HepG2 (cell line): Measurements from ENCODE around the gene REM2. TPM values are rescaled to one million over a fixed set of nuclear protein-coding genes. Genes with fewer than 3 reads are reported as not detected.

ENCODE experiments used
- BCL3 ChIP-seq: sonication (generic); formaldehyde crosslinking; IDR thresholded peaks from 2 replicates; pipeline ENCODE4 v1.5.1; 2020; ENCODE audit warnings: mild to moderate bottlenecking, missing genetic modification reagents, moderate library complexity
- CC2D1A ChIP-seq: sonication (generic); formaldehyde crosslinking; IDR thresholded peaks from 2 replicates; pipeline ENCODE4 v1.8.1; 2023; ENCODE audit warnings: mild to moderate bottlenecking, missing genetic modification reagents
- CSRNP1 ChIP-seq: sonication (generic); formaldehyde crosslinking; IDR thresholded peaks from 2 replicates; pipeline ENCODE4 v1.8.1; 2023; ENCODE audit warnings: mild to moderate bottlenecking, missing genetic modification reagents
- ELF4 ChIP-seq: sonication (generic); formaldehyde crosslinking; IDR thresholded peaks from 2 replicates; pipeline ENCODE4 v1.5.0; 2020; ENCODE audit warnings: missing genetic modification reagents, mild to moderate bottlenecking, moderate library complexity, borderline replicate concordance
- GZF1 ChIP-seq: sonication (generic); formaldehyde crosslinking; IDR thresholded peaks from 2 replicates; pipeline ENCODE4 v1.5.1; 2020; ENCODE audit warnings: mild to moderate bottlenecking, missing genetic modification reagents
- HNRNPK ChIP-seq: fragments of 200-400 bp; formaldehyde crosslinking; IDR thresholded peaks from 2 replicates; pipeline ENCODE4 v1.6.1; 2018; ENCODE audit warnings: low read length, low read depth, moderate library complexity, mild to moderate bottlenecking; ENCODE audit not compliant: poor library complexity, severe bottlenecking
- HNRNPLL ChIP-seq: fragments of 200-400 bp; formaldehyde crosslinking; IDR thresholded peaks from 2 replicates; pipeline ENCODE4 v1.6.1; 2017; ENCODE audit warnings: mild to moderate bottlenecking, low read depth, low read length; ENCODE audit not compliant: poor library complexity, severe bottlenecking
- MAF1 ChIP-seq: sonication (generic); formaldehyde crosslinking; IDR thresholded peaks from 2 replicates; pipeline ENCODE4 v1.5.0; 2020; ENCODE audit warnings: missing genetic modification reagents, borderline replicate concordance
- MTERF4 ChIP-seq: sonication (generic); formaldehyde crosslinking; IDR thresholded peaks from 2 replicates; pipeline ENCODE4 v1.8.0; 2023; ENCODE audit warnings: mild to moderate bottlenecking, missing genetic modification reagents
- PITX1 ChIP-seq: sonication (generic); formaldehyde crosslinking; IDR thresholded peaks from 2 replicates; pipeline ENCODE4 v1.5.1; 2020; ENCODE audit warnings: mild to moderate bottlenecking, missing genetic modification reagents
- REPIN1 ChIP-seq: sonication (generic); formaldehyde crosslinking; IDR thresholded peaks from 2 replicates; pipeline ENCODE4 v1.8.0; 2022; ENCODE audit warnings: missing genetic modification reagents, low read depth, mild to moderate bottlenecking, borderline replicate concordance
- SAP130 ChIP-seq: IDR thresholded peaks from 2 replicates; pipeline ENCODE4 v1.6.1; 2016; ENCODE audit warnings: low read depth
- SMARCC2 ChIP-seq: fragments of 450-650 bp; IDR thresholded peaks from 2 replicates; pipeline ENCODE4 v1.6.1; 2017; ENCODE audit warnings: antibody characterized with exemption, mild to moderate bottlenecking
- TOPORS ChIP-seq: sonication (generic); formaldehyde crosslinking; IDR thresholded peaks from 2 replicates; pipeline ENCODE4 v1.8.0; 2023; ENCODE audit warnings: mild to moderate bottlenecking, missing genetic modification reagents
- ZBTB25 ChIP-seq: IDR thresholded peaks from 2 replicates; pipeline ENCODE4 v1.6.1; 2018; ENCODE audit warnings: missing genetic modification reagents
- ZBTB49 ChIP-seq: sonication (generic); formaldehyde crosslinking; IDR thresholded peaks from 2 replicates; pipeline ENCODE4 v1.4.0; 2020; ENCODE audit warnings: missing genetic modification reagents, borderline replicate concordance
- ZNF431 ChIP-seq: sonication (generic); formaldehyde crosslinking; IDR thresholded peaks from 2 replicates; pipeline ENCODE4 v1.9.0; 2022; ENCODE audit warnings: missing genetic modification reagents, low read depth, mild to moderate bottlenecking, borderline replicate concordance
- ZNF549 ChIP-seq: sonication (generic); formaldehyde crosslinking; IDR thresholded peaks from 2 replicates; pipeline ENCODE4 v1.5.0; 2020; ENCODE audit warnings: missing genetic modification reagents
- ZNF672 ChIP-seq: sonication (generic); formaldehyde crosslinking; IDR thresholded peaks from 2 replicates; pipeline ENCODE4 v1.8.1; 2022; ENCODE audit warnings: missing genetic modification reagents
- ZNF75D ChIP-seq: sonication (generic); formaldehyde crosslinking; IDR thresholded peaks from 2 replicates; pipeline ENCODE4 v1.8.1; 2023; ENCODE audit warnings: missing genetic modification reagents, mild to moderate bottlenecking, borderline replicate concordance
- polyA plus RNA-seq, 8 experiments: library from polyadenylated mRNA; depleted of rRNA in 3 of 8; stranded (reverse) in 7 of 8; unstranded in 1 of 8; fragments of >200 nt; fragmentation: Illumina TruSeq in 4 of 8; extraction: Trizol in 4 of 8; gene quantifications; 2 replicates each; pipeline versions ENCODE4 v1.2.1 to v1.2.3, GENCODE V29; 2011 to 2016; ENCODE audit warnings: low read depth in 4 of 8, missing spikeins in 1 of 8, mixed read lengths in 1 of 8; ENCODE audit not compliant: insufficient read depth in 1 of 8
- total RNA-seq, 5 experiments: library from RNA; depleted of rRNA; stranded (reverse); fragments of >200 nt; fragmentation: Illumina TruSeq; extraction: Trizol; gene quantifications; 2 replicates each; pipeline ENCODE4 v1.2.3, GENCODE V29; 2016; ENCODE audit warnings: low read depth in 1 of 5

REM2 gene
- total and polyA plus RNA-seq, 2 of the 13 experiments (the other 11 are each of a cell fraction or from before 2014, with no cell fraction given) = 0.20 TPM; not detected in 1

- TF ChIP-seq BCL3 (CRISPR knock-in tag) (peak; percentile 91; the same call in 1 of the 2 replicates), ZNF75D (CRISPR knock-in tag) (no peak), ZNF549 (CRISPR knock-in tag) (no peak), MTERF4 (CRISPR knock-in tag) (no peak), SAP130 (0 out of 2 replicates have a peak, but pooled peaks have one; percentile 18), CC2D1A (CRISPR knock-in tag) (0 out of 2 replicates have a peak, but pooled peaks have one; percentile 81), PITX1 (CRISPR knock-in tag) (peak; percentile 45; the same call in 1 of the 2 replicates), ZNF431 (CRISPR knock-in tag) (no peak), ZNF672 (CRISPR knock-in tag) (no peak), HNRNPK (peak; percentile 53), ELF4 (no peak), TOPORS (CRISPR knock-in tag) (no peak), CSRNP1 (CRISPR knock-in tag) (no peak), GZF1 (CRISPR knock-in tag) (no peak), HNRNPLL (peak; percentile 59), ZBTB49 (peak; percentile 69; the same call in 1 of the 2 replicates), SMARCC2 (no peak), MAF1 (no peak), ZBTB25 (CRISPR knock-in tag) (no peak), REPIN1 (CRISPR knock-in tag) (peak; percentile 50)
Observed at GRCh38 chr14:22837114-22837749, 45.8 kb upstream of the REM2 start (continued).
